Measurements from ENCODE around the gene AHCY. TPM values are rescaled to one million over a fixed set of nuclear protein-coding genes. Genes with fewer than 3 reads are reported as not detected.
"Not testable (repeated sequence)": the region's sequence is repeated elsewhere in the genome, so short reads cannot be mapped to it uniquely, and the experiment has no call there.

The AHCY gene
- total RNA-seq, 1 experiment from 2014 or later = 297 TPM

- no peak for DNase-seq (ENCODE audit: low read depth)
- in situ Hi-C loops (cut with HindIII; ENCODE audit: low pct_unique_long_range_greater_than_20kb, low sequenced_read_pairs) = no loop called here
These were observed 33.0 kb downstream of the AHCY start for GRCh38 chr20:34269996-34270627.

- no peak for DNase-seq (ENCODE audit: low read depth)
- in situ Hi-C loops (cut with HindIII; ENCODE audit: low pct_unique_long_range_greater_than_20kb, low sequenced_read_pairs) = no loop called here
These were observed 34.1 kb downstream of the AHCY start for GRCh38 chr20:34268851-34269636.

GRCh38 chr20:34268145-34268544 lies 35.0 kb downstream of the AHCY start:
- no peak for DNase-seq (ENCODE audit: low read depth)

GRCh38 chr20:34264141-34264540 lies 39.0 kb downstream of the AHCY start:
- in situ Hi-C loops (cut with HindIII; ENCODE audit: low pct_unique_long_range_greater_than_20kb, low sequenced_read_pairs) = no loop called here
- no peak for DNase-seq (ENCODE audit: low read depth)

More at GRCh38 chr20:34268145-34268544, 35.0 kb downstream of the AHCY start:
- in situ Hi-C loops (cut with HindIII; ENCODE audit: low pct_unique_long_range_greater_than_20kb, low sequenced_read_pairs) = no loop called here

- DNase-seq (ENCODE audit: low read depth); in situ Hi-C loops (cut with HindIII; ENCODE audit: low pct_unique_long_range_greater_than_20kb, low sequenced_read_pairs): not testable (repeated sequence)
These were observed 39.7 kb downstream of the AHCY start for GRCh38 chr20:34263468-34263867.

- in situ Hi-C loops (cut with HindIII; ENCODE audit: low pct_unique_long_range_greater_than_20kb, low sequenced_read_pairs) = no loop called here
These were observed 40.5 kb downstream of the AHCY start for GRCh38 chr20:34262488-34263288.

GRCh38 chr20:34260208-34260942 lies 42.8 kb downstream of the AHCY start:
- no peak for DNase-seq (ENCODE audit: low read depth)
- in situ Hi-C loops (cut with HindIII; ENCODE audit: low pct_unique_long_range_greater_than_20kb, low sequenced_read_pairs) = no loop called here

More at GRCh38 chr20:34262488-34263288, 40.5 kb downstream of the AHCY start:
- peak; percentile 17 for DNase-seq (ENCODE audit: low read depth)

GRCh38 chr20:34256629-34257124 lies 46.5 kb downstream of the AHCY start:
- in situ Hi-C loops (cut with HindIII; ENCODE audit: low pct_unique_long_range_greater_than_20kb, low sequenced_read_pairs) = no loop called here
- no peak for DNase-seq (ENCODE audit: low read depth)

GRCh38 chr20:34254979-34255378 lies 48.2 kb downstream of the AHCY start:
- in situ Hi-C loops (cut with HindIII; ENCODE audit: low pct_unique_long_range_greater_than_20kb, low sequenced_read_pairs) = no loop called here

GRCh38 chr20:34252431-34253086 lies 50.6 kb downstream of the AHCY start:
- DNase-seq (ENCODE audit: low read depth); in situ Hi-C loops (cut with HindIII; ENCODE audit: low pct_unique_long_range_greater_than_20kb, low sequenced_read_pairs): not testable (repeated sequence)

More at GRCh38 chr20:34254979-34255378, 48.2 kb downstream of the AHCY start:
- DNase-seq (ENCODE audit: low read depth) = no peak

GRCh38 chr20:34251619-34252018 lies 51.5 kb downstream of the AHCY start:
- in situ Hi-C loops (cut with HindIII; ENCODE audit: low pct_unique_long_range_greater_than_20kb, low sequenced_read_pairs) = no loop called here
- no peak for DNase-seq (ENCODE audit: low read depth)

GRCh38 chr20:34250005-34250404 lies 53.1 kb downstream of the AHCY start:
- in situ Hi-C loops (cut with HindIII; ENCODE audit: low pct_unique_long_range_greater_than_20kb, low sequenced_read_pairs) = no loop called here
- DNase-seq (ENCODE audit: low read depth) = no peak

- in situ Hi-C loops (cut with HindIII; ENCODE audit: low pct_unique_long_range_greater_than_20kb, low sequenced_read_pairs) = no loop called here
- DNase-seq (ENCODE audit: low read depth) = no peak
These were observed 53.9 kb downstream of the AHCY start for GRCh38 chr20:34249291-34249690.

GRCh38 chr20:34246126-34246626 lies 57.0 kb downstream of the AHCY start:
- no peak for DNase-seq (ENCODE audit: low read depth)
- in situ Hi-C loops (cut with HindIII; ENCODE audit: low pct_unique_long_range_greater_than_20kb, low sequenced_read_pairs) = no loop called here

- no peak for DNase-seq (ENCODE audit: low read depth)
- in situ Hi-C loops (cut with HindIII; ENCODE audit: low pct_unique_long_range_greater_than_20kb, low sequenced_read_pairs) = no loop called here
These were observed 59.8 kb downstream of the AHCY start for GRCh38 chr20:34243377-34243776.

- DNase-seq (ENCODE audit: low read depth) = no peak
- in situ Hi-C loops (cut with HindIII; ENCODE audit: low pct_unique_long_range_greater_than_20kb, low sequenced_read_pairs) = no loop called here
These were observed 60.3 kb downstream of the AHCY start for GRCh38 chr20:34242879-34243278.

- in situ Hi-C loops (cut with HindIII; ENCODE audit: low pct_unique_long_range_greater_than_20kb, low sequenced_read_pairs); DNase-seq (ENCODE audit: low read depth): not testable (repeated sequence)
These were observed 61.1 kb downstream of the AHCY start for GRCh38 chr20:34242015-34242414.

Measured in Caki2 (cell line).